AG04449 (cell line): ENCODE data around the gene ZNF652.

Experiments
- CTCF ChIA-PET: fragments of 350-600 bp; formaldehyde crosslinking; extraction: SDS; loops from one replicate; lab custom pipeline; 2021; ENCODE audit warnings: antibody characterized with exemption; lab: Yijun Ruan, JAX
- POLR2A ChIA-PET: fragments of 400-600, 350-600 bp; formaldehyde crosslinking; extraction: SDS; loops from one replicate; lab custom pipeline; 2020; ENCODE audit warnings: antibody characterized with exemption, inconsistent platforms; lab: Yijun Ruan, JAX
- DNase-seq: peaks from one replicate; pipeline ENCODE4 v3.0.0-alpha.2; 2010; ENCODE audit warnings: low read depth, low spot score
- H3K4me3 ChIP-seq: 2 replicates; pipeline ENCODE4 v1.5.1; 2011; ENCODE audit warnings: low read depth, mild to moderate bottlenecking, control low read depth, low read length
- TF ChIP-seq, protein P1 (sequence below): IDR thresholded peaks from one replicate; pipeline ENCODE4 v1.5.1; 2011; ENCODE audit warnings: mild to moderate bottlenecking, moderate library complexity, low read length, control low read depth, inconsistent platforms; ENCODE audit not compliant: insufficient read depth; ENCODE audit errors: missing control alignments

The ZNF652 gene

DNA sequence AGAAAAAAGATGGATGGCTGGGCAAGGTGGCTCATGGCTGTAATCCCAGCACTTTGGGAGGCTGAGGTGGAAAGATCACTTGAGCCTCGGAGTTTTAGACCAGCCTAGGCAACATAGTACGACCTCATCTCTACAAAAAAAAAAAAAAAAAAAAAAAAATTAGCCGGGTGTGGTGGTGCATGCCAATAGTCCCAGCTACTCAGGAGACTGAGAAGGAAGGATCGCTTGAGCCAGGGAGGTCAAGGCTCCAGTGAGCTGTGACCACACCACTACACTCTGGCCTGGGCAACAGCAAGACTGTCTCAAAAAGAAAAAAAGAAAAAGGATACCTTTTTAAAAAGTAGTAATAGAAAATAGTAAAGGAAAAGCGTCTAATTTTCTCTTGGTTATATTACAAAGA lies 20.7 kb downstream of the ZNF652 start:
- no peak for DNase-seq
- ChIA-PET POLR2A (no interaction called here), CTCF (interaction anchor here (0.9 to 1.5 kb wide), 2 partner anchors 26 to 216 kb away, joined by 3 read pairs; no protein-coding TSS in a partner anchor)
- TF ChIP-seq, protein P1, sequence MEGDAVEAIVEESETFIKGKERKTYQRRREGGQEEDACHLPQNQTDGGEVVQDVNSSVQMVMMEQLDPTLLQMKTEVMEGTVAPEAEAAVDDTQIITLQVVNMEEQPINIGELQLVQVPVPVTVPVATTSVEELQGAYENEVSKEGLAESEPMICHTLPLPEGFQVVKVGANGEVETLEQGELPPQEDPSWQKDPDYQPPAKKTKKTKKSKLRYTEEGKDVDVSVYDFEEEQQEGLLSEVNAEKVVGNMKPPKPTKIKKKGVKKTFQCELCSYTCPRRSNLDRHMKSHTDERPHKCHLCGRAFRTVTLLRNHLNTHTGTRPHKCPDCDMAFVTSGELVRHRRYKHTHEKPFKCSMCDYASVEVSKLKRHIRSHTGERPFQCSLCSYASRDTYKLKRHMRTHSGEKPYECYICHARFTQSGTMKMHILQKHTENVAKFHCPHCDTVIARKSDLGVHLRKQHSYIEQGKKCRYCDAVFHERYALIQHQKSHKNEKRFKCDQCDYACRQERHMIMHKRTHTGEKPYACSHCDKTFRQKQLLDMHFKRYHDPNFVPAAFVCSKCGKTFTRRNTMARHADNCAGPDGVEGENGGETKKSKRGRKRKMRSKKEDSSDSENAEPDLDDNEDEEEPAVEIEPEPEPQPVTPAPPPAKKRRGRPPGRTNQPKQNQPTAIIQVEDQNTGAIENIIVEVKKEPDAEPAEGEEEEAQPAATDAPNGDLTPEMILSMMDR = no peak
- no peak overlapping the region for H3K4me3 ChIP-seq

DNA sequence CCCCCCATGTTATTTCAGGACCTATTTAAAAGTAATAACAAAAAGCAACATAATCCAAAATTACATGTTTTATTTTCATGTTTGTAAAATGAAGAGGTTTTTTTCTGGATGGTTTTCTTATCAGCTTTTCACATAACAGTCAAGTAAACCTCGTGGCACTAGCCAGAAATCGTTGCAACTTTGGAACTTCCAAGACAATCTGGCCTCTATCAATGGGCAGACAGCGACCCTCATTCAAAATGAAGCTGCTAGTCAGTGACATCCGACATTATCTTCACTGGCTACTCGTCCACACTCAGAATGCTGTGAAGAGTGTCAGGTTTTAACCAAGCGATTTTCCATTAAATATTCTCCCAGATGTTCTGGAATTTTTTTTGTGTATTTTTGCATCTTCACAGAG lies 22.7 kb downstream of the ZNF652 start:
- H3K4me3 ChIP-seq = no peak overlapping the region
- DNase-seq = no peak
- ChIA-PET CTCF (interaction anchor here (0.5 kb wide), 1 partner anchor 29 kb away, joined by 3 read pairs; no protein-coding TSS in a partner anchor), POLR2A (no interaction called here)
- TF ChIP-seq, protein P1 = no peak

DNA sequence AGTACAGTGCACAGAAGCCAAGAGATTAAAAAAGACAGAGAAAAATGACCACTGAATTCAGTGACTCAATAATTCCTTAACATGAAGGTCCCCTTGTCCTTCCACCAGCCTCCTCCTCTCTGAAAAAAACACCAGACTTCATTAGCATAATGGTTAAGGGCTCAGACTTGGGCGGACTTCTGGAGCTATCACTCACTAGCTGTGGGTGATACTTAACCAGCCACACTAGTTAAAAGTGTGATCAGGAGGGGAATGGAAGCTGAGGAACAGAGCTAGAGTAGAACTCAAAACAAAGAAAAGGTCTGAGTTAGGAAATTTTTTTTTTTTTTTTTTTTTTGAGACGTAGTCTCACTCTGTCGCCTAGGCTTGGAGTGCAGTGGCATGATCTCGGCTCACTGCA lies 23.2 kb downstream of the ZNF652 start:
- ChIA-PET CTCF (interaction anchor here (0.5 kb wide), 1 partner anchor 29 kb away, joined by 3 read pairs; no protein-coding TSS in a partner anchor), POLR2A (interaction anchor here (0.6 kb wide), 1 partner anchor 76 kb away, joined by 6 read pairs; the partner anchor contains the start of gene PHB1)
- no peak overlapping the region for H3K4me3 ChIP-seq
- no peak for DNase-seq
- TF ChIP-seq, protein P1 = no peak

DNA sequence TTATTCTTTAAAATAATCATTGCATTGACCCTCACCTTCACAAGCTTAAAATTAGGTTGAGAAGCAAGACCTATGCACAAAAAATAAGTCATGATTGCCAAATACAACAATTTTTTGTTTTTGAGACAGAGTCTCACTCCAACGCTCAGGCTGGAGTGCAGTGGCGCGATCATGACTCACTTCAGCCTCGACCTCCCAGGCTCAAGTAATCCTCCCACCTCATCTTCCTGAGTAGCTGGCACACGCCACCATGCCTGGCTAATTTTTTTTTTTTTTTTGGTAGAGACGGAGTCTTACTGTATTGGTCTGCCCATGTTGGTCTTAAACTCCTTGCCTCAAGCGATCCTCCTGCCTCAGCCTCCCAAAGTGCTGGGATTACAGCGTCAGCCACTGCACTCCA lies 24.2 kb downstream of the ZNF652 start:
- POLR2A ChIA-PET = no interaction called here
- CTCF ChIA-PET = interaction anchor here (1.5 kb wide), 1 partner anchor 70 kb away, joined by 3 read pairs; no protein-coding TSS in a partner anchor
- H3K4me3 ChIP-seq = no peak overlapping the region
- DNase-seq = no peak
- TF ChIP-seq, protein P1 = no peak

DNA sequence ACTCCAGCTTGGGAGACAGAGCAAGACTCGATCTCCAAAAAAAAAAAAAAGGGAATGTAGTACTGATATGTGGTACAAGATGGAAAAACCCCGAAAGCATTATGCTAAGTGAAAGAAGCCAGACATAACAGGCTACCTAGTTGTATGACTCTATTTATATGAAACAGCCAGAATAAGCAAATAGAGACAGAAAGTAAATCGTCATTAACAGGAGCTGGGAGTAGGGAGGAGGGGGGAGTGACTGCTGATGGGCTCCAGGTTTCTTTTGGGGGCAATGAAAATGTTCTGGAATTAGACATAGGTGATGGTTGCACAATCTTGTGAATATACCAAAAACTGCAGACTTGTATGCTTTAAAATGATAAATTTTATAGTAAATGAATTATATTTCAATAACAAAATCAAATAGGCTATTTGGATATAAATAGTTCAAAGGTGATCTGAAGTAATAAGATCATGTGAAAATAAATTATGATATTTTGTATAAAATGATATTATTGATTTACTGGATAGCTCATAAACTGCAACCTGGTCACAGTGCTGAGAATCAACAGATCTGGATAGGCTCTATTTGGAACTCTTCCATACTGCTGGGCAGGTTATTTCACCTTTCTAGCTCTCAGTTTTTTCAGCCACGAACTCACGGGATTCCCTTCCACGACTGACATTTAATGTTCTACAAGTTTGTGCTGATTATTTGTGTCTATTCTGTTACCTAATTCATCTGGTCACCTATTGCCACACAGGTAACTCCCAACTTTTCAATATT lies 27.1 kb downstream of the ZNF652 start:
- TF ChIP-seq, protein P1 = no peak
- no peak for DNase-seq
- H3K4me3 ChIP-seq = no peak overlapping the region
- ChIA-PET POLR2A (no interaction called here), CTCF (interaction anchor here (0.7 to 1.0 kb wide), 3 partner anchors 19 to 222 kb away, joined by 3 read pairs; no protein-coding TSS in a partner anchor)

DNA sequence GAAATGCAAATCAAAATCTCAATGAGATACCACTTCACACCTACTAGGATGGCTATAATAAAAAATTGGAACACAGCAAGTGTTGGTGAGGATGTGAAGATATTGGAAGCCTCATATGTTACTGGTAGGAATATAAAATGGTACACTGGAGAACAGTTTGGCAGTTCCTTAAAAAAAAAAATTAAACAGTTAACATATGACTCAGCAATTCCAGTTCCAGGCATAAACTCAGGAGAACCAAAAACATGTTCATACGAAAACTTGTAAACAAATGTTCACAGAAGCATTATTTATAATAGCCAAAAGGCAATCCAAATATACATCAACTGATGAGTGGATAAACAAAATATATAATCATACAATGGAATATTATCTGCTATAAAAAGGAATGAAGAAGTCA lies 28.2 kb downstream of the ZNF652 start:
- DNase-seq = no peak
- POLR2A ChIA-PET = no interaction called here
- H3K4me3 ChIP-seq = no peak overlapping the region
- TF ChIP-seq, protein P1 = no peak
- CTCF ChIA-PET = no interaction called here
